Kidney epithelial cell (primary cell): ENCODE data around the gene TECR. TPM values are rescaled to one million over a fixed set of nuclear protein-coding genes. Genes with fewer than 3 reads are reported as not detected.
"Not testable (repeated sequence)": the region's sequence is repeated elsewhere in the genome, so short reads cannot be mapped to it uniquely, and the experiment has no call there.

ENCODE experiments used
- DNase-seq: peaks from one replicate; pipeline ENCODE4 v3.0.0-alpha.2; 2010; ENCODE audit warnings: low read depth
- H3K27me3 ChIP-seq: 2 replicates; pipeline ENCODE4 v1.6.0; 2011; ENCODE audit warnings: low read length; ENCODE audit not compliant: control insufficient read depth, insufficient read depth
- H3K36me3 ChIP-seq: 2 replicates; pipeline ENCODE4 v1.5.1; 2011; ENCODE audit warnings: low read length; ENCODE audit not compliant: control insufficient read depth, insufficient read depth
- H3K4me3 ChIP-seq: 2 replicates; pipeline ENCODE4 v1.5.1; 2011; ENCODE audit warnings: low read depth, mild to moderate bottlenecking, control low read depth, low read length
- total RNA-seq: library from RNA; depleted of rRNA; stranded (reverse); fragments of >200 nt; gene quantifications from 2 replicates; pipeline ENCODE4 v1.2.3, GENCODE V29; 2015
- TF ChIP-seq, protein P1 (sequence below): IDR thresholded peaks from 2 replicates; pipeline ENCODE4 v1.5.1; 2011; ENCODE audit warnings: mild to moderate bottlenecking, moderate library complexity, low read length, control low read depth, inconsistent platforms; ENCODE audit not compliant: insufficient read depth, poor library complexity, severe bottlenecking

Gene TECR
- total RNA-seq, 1 donor from 2014 or later: 55.0 TPM

DNA sequence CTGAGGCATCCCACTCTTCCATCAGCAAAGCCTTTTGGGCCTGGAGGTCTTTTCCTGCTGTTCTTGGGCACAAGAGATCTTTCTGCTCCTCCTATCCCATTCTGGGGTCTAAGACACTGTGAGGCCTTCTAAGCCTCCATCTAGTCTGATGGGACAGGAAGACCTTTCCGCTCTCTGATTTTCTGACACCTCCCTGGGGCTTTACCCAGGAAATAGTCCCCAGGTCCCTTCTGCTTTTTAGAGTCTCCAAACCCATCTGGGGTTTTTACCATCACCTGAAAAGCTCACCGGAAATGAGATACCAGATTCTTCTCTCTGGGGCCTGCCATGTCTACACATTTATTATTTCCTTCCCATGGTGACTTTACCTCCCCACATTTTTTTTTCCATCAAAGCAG is 74.6 kb downstream of the TECR start:
- no peak overlapping the region for H3K4me3 ChIP-seq
- no peak for DNase-seq
- no peaks in the 10 kb centered on the region for H3K36me3 ChIP-seq
- H3K27me3 ChIP-seq: no peaks in the 10 kb centered on the region
- TF ChIP-seq, protein P1, sequence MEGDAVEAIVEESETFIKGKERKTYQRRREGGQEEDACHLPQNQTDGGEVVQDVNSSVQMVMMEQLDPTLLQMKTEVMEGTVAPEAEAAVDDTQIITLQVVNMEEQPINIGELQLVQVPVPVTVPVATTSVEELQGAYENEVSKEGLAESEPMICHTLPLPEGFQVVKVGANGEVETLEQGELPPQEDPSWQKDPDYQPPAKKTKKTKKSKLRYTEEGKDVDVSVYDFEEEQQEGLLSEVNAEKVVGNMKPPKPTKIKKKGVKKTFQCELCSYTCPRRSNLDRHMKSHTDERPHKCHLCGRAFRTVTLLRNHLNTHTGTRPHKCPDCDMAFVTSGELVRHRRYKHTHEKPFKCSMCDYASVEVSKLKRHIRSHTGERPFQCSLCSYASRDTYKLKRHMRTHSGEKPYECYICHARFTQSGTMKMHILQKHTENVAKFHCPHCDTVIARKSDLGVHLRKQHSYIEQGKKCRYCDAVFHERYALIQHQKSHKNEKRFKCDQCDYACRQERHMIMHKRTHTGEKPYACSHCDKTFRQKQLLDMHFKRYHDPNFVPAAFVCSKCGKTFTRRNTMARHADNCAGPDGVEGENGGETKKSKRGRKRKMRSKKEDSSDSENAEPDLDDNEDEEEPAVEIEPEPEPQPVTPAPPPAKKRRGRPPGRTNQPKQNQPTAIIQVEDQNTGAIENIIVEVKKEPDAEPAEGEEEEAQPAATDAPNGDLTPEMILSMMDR: no peak

DNA sequence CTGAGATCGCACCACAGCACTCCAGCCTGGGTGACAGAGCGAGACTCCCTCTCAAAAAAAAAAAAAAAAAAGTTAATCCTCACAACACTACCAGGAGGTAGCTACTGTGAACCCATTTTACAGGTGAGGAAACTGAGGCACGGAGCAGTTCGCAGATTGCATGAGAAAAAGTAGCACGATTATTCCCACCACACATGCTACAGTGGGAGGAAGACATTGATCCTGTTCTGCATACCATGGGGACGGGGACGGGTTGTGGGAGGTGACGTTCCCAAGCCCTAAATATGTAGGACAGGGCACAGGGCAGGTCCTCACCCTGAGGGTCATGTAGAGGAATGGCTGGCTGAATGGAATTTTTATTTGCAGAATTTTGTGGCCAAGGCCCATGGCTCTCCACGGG is 77.2 kb downstream of the TECR start:
- TF ChIP-seq, protein P1: no peak
- Histone ChIP-seq H3K27me3 (no peaks in the 10 kb centered on the region), H3K36me3 (no peaks in the 10 kb centered on the region), H3K4me3 (no peak overlapping the region)
- DNase-seq: no peak

DNA sequence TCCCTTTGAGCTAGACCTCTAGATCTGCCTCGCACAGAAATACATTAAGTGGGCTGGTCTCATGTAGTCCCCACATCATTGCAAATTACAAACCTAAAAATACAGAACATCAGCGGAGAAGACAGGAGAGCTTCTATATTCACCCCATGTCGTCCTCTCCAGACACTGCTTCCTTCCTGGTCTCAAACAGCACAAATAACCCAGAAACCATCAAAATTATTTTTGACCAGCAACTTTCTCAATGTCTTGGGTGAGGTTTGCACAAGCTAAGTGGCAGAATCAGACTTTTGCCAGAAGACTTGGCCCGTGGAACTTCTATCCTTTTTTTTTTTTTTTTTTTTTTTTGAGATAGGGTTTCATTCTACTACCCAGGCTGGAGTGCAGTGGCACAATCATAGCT is 81.7 kb downstream of the TECR start:
- no peaks in the 10 kb centered on the region for H3K36me3 ChIP-seq
- TF ChIP-seq, protein P1: no peak

DNA sequence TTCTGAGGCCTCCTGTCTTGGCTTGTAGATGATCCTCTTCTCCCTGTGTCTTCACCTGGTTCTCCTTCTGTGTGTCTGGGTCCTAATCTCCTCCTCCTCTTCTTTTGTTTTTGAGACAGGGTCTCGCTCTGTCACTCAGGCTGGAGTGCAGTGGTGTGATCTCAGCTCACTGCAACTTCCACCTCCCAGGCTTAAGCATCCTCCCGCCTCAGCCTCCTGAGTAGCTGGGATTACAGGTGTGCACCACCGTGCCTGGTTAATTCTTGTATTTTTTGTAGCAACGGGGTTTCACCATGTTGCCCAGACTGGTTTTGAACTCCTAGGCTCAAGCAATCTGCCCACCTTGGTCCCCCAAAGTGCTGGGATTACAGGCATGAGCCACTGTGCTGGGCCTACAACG is 82.8 kb downstream of the TECR start:
- not testable (repeated sequence) for H3K27me3 ChIP-seq, H3K4me3 ChIP-seq, DNase-seq, H3K36me3 ChIP-seq

More for the DNA sequence above, 81.7 kb downstream of the TECR start:
- no peak for DNase-seq
- Histone ChIP-seq H3K27me3 (no peaks in the 10 kb centered on the region), H3K4me3 (no peak overlapping the region)

DNA sequence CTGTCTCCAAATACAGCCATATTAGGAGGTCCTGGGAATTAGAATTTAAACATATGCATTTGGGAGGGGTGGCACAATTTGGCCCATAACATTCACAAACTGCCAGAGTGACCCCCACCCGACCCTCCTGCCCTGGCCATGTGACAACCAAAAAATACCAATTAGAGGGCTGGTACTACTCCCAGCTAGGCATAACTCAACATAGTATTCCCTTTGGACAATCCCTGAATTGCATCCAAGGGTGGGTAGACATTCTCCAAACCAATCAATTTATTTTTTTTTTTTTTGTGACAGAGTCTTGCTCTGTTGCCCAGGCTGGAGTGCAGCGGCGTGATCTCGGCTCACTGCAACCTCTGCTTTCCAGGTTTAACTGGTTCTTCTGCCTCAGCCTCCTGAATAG is 83.3 kb downstream of the TECR start:
- no peak for DNase-seq
- Histone ChIP-seq H3K4me3 (no peak overlapping the region), H3K27me3 (no peaks in the 10 kb centered on the region), H3K36me3 (no peaks in the 10 kb centered on the region)
- TF ChIP-seq, protein P1: no peak

DNA sequence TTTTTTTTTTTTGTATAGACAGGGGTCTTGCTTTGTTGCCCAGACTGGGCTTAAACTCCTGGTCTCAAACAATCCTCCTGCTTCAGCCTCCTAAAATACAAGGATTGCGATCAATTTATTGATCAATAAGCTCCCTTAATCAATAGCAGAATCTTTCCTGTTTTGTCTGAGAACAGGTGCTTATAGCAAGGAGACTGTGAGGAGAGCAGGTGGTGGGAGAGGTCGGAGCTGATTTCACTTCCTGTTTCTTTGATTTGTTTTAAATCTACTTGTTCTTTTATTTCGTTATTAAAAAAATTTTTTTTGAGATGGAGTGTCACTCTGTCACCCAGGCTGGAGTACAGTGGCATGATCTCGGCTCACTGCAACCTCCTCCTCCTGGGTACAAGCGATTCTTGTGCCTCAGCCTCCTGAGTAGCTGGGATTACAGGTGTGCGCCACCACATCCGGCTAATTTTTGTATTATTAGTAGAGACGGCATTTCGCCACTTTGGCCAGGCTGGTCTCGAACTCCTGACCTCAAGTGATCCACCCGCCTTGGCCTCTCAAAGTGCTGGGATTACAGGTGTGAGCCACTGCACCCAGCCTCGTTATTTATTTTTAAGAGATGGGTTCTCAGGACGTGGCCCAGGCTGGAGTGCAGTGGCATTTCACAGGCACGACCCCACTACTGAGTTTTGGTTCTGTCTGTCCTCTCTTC is 84.2 kb downstream of the TECR start:
- H3K4me3 ChIP-seq, H3K27me3 ChIP-seq, H3K36me3 ChIP-seq, DNase-seq: not testable (repeated sequence)

DNA sequence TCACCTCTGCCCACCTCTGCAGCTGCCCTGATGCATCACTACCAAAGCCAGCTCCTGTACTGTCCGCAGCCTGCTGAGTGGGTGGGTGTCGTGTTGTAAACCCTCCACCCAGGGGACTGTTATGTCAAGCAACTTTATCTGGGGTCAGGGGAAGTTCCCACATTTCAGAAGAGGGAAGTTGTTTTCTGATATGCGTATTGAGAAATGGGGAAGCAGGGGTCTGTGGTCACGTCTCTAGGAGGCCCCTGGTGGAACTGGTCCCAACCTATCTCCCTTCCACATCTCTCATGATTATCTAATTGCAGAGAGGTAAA is 84.7 kb downstream of the TECR start:
- no peaks in the 10 kb centered on the region for H3K27me3 ChIP-seq
- TF ChIP-seq, protein P1: no peak
- DNase-seq: no peak
- H3K36me3 ChIP-seq: no peaks in the 10 kb centered on the region
- no peak overlapping the region for H3K4me3 ChIP-seq
